LNCaP clone FGC (cell line): ENCODE measurements around the gene ZNF473.
"Not testable (repeated sequence)": the region's sequence is repeated elsewhere in the genome, so short reads cannot be mapped to it uniquely, and the experiment has no call there.

Experiments used
- DNase-seq: peaks from one replicate; pipeline ENCODE4 v3.0.0-alpha.2; 2011; ENCODE audit warnings: low read depth
- H3K4me3 ChIP-seq: 2 replicates; pipeline ENCODE4 v1.5.1; 2011; ENCODE audit warnings: mild to moderate bottlenecking, low read depth, low read length, control low read depth

The ZNF473 gene

DNA sequence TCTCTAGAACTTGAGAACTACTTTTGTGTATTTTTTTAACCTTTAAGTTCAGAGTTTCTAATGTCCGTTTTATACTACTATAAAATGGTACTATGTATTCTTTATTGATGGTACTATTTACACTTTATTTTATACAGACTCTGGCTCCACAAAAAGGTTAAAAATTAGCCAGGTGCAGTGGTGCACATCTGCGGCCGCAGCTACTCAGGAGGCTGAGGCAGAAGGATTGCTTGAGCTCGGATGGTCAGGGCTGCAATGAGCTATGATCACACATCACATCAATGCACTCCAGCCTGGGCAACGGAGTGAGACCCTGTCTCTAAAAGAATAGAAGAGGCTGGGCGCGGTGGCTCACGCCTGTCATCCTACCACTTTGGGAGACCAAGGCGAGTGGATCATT, 66.0 kb downstream of the ZNF473 start:
- H3K4me3 ChIP-seq, DNase-seq: not testable (repeated sequence)

GRCh38 chr19:50092597-50092996, 66.8 kb downstream of the ZNF473 start:
- not testable (repeated sequence) for H3K4me3 ChIP-seq, DNase-seq

DNA sequence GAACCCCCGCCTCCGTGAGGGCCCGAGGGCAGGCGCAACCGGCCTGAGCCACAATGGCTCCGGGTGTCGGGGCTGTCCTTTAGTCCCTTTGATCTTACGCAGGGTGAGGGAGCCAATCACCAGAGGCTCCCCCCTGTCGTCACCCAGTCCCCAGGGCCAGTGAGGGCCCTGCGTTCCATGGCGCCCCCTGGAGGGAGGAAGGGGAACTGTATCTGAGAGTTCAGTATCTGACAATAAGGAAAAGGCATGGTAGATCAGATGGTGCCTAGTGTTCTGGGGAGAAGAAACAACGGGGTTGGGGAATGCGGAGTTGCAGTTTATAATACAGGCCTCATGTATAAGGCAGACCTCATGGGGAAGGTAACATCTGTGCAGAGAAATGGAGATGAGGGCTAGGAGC, 72.1 kb downstream of the ZNF473 start:
- not testable (repeated sequence) for DNase-seq

GRCh38 chr19:50098892-50099291, 73.1 kb downstream of the ZNF473 start:
- not testable (repeated sequence) for DNase-seq, H3K4me3 ChIP-seq

More for the DNA sequence above, 72.1 kb downstream of the ZNF473 start:
- not testable (repeated sequence) for H3K4me3 ChIP-seq

- DNase-seq, H3K4me3 ChIP-seq: not testable (repeated sequence)
Observed at GRCh38 chr19:50099696-50100095, 73.9 kb downstream of the ZNF473 start.

DNA sequence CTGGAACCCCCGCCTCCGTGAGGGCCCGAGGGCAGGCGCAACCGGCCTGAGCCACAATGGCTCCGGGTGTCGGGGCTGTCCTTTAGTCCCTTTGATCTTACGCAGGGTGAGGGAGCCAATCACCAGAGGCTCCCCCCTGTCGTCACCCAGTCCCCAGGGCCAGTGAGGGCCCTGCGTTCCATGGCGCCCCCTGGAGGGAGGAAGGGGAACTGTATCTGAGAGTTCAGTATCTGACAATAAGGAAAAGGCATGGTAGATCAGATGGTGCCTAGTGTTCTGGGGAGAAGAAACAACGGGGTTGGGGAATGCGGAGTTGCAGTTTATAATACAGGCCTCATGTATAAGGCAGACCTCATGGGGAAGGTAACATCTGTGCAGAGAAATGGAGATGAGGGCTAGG, 75.1 kb downstream of the ZNF473 start:
- DNase-seq, H3K4me3 ChIP-seq: not testable (repeated sequence)
